ENCODE data around the gene ACTG2. TPM values are rescaled to one million over a fixed set of nuclear protein-coding genes. Genes with fewer than 3 reads are reported as not detected.
A peak's percentile ranks its signal among the peaks of the same experiment; 100 is the strongest.
"Not testable (repeated sequence)": the region's sequence is repeated elsewhere in the genome, so short reads cannot be mapped to it uniquely, and the experiment has no call there.

ACTG2 gene
- total RNA-seq, 1 experiment from 2014 or later = 2.9 TPM

DNA sequence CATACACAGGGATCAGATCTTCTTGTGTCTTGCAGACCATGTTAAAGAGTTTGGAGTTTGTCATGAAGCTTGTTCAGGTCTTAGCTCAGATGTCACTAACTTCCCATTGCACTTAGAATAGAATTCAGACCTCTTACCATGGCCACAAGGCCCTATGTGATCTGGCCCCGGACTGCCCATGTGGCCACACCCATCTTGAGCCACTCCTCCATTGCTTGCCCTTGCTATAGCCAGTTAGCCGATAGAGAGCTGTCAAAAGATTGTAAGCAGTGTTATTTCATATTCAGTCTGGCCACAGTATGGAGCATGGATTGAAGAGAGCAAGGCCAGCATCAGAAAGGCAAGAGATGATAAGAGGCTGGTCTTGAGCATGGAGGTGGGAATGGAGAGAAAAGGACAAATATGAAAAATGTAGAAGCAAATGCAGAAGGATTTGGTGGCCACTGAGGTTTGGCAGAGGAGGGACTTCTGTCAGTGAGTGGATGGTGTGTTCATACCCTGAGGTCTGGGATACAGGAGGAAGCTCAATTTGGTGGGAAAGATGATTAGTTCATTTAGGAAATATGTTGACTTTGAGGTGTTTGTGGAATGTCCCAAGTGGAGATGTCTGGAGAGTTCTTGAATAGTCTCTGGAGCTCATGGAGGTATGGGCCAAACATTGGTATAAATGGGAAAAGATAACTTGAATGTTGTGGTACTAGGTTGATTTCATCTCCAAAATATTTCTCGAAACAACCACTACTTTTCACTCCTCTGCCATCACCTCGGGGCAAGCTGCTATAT, 44.5 kb downstream of the ACTG2 start:
- DNase-seq (ENCODE audit: low read depth) = peak; percentile 30

- no peak for DNase-seq (ENCODE audit: low read depth)
These were observed 45.1 kb downstream of the ACTG2 start for GRCh38 chr2:73937899-73938298.

DNA sequence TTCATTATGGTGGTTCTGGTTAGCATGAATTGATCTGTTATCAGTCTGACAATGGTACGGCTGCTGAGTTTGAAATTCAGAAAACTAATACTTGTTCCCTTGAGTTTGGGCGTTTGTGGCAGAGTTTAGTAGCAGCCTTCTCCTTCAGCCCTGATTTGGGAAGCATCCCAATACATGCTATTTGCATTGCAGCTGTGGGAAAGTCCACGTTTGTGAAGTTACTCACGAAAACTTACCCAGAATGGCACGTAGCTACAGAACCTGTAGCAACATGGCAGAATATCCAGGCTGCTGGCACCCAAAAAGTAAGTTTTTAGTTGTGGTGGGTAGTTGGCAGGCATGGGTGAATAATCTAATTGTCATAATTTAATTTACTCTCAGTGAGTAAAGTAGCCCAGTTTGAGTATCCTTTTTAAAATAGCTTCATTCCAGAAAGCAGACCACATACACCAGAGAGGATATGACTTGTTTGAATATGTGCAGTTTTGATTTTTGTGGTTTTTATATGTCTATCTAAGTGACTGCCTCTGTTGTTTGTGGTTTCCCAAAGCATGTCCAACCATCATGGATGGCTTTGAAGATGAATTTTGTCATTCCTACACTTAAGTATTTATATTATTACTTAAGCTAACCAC, 46.0 kb downstream of the ACTG2 start:
- DNase-seq (ENCODE audit: low read depth) = peak; percentile 67

DNA sequence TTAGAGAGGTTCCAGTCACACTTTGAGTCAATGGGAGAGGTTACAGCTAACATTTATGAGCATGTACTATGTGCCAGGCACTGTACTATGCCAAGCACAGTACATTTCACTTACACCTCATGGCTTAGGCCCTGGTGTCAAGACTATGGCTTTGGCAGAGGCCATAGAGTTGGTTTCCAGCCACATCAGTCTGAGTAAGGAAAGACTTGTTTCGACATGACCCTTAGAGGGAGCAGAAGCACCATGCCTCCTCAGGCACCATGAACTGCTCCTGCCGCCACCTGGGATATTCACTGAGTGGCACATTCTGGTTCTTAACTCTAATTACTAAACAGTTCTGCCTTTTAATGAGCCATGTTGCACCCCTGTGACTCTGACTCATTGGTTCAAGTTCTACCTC, 46.6 kb downstream of the ACTG2 start:
- DNase-seq (ENCODE audit: low read depth) = peak; percentile 58

GRCh38 chr2:73940066-73940465, 47.3 kb downstream of the ACTG2 start:
- not testable (repeated sequence) for DNase-seq (ENCODE audit: low read depth)

- DNase-seq (ENCODE audit: low read depth) = no peak
These were observed 49.9 kb downstream of the ACTG2 start for GRCh38 chr2:73942664-73943063.

DNA sequence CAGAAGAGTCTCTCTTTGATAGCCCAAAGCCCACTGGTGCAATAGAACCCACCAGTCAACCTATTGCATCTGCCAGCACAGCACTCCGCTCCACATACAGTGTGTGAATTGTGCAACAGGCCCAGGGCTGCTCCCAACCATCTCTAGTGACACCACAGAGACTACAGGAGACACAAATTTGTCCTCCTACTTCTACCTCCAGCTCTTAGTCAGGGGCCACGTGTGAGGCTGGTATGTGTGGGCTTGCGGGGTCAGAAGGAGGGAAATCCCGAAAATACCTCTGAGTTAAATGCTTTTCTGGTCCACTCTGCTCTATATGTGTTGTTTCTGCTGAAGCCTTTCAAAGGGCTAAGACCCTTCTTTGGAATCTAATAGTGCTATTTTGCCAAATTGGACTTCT, 51.9 kb downstream of the ACTG2 start:
- DNase-seq (ENCODE audit: low read depth) = no peak

DNA sequence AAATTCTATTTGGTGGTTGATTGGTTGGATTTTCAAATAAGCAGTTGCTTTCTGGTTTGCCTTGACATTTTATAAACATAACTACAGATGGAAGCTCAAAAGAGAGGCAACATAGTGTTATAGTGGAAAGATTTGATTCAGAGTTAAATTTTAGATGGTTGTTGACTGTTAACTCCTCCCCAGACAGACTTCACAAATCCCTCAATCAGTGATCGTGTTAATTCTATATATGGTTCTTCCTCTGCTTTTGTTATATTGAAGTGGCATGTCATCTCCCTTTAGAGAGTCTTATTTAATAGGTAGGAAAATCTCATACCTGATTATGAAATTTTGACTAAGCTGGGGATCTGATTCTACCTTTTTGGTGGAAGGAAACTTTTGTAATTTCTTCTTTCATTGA, 53.4 kb downstream of the ACTG2 start:
- no peak for DNase-seq (ENCODE audit: low read depth)

GRCh38 chr2:73946666-73947065, 53.9 kb downstream of the ACTG2 start:
- DNase-seq (ENCODE audit: low read depth) = no peak

DNA sequence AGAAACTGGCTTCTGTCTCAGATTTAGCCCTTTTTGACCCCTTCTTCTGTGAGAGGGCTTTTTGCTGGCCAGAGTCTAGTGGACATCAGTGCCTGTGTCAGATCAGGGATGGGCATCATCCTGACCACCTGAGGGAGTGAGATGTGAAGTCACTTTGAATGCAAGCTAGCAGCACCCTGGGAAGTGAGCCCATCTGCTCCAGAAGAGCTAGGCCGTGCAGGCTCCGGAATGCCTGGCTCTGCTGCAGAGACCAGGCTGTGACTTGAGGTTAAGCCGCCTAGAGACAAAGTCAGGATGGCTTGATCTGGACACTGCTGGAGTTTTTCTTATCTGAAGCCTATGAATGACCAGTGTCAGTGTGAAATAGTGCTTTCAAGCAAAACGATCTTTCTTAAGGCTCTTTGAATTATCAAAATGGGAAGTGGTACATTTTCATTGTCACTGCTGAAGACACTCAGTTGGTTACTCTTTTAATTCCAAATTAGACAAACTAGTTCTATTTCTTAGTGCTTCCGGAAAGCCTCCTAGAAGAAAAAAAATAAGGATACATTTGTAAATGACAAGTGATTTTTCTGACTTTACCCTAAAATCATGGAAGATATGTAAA, 54.7 kb downstream of the ACTG2 start:
- DNase-seq (ENCODE audit: low read depth) = no peak

- DNase-seq (ENCODE audit: low read depth) = no peak
These were observed 57.0 kb downstream of the ACTG2 start for GRCh38 chr2:73949802-73950201.

DNA sequence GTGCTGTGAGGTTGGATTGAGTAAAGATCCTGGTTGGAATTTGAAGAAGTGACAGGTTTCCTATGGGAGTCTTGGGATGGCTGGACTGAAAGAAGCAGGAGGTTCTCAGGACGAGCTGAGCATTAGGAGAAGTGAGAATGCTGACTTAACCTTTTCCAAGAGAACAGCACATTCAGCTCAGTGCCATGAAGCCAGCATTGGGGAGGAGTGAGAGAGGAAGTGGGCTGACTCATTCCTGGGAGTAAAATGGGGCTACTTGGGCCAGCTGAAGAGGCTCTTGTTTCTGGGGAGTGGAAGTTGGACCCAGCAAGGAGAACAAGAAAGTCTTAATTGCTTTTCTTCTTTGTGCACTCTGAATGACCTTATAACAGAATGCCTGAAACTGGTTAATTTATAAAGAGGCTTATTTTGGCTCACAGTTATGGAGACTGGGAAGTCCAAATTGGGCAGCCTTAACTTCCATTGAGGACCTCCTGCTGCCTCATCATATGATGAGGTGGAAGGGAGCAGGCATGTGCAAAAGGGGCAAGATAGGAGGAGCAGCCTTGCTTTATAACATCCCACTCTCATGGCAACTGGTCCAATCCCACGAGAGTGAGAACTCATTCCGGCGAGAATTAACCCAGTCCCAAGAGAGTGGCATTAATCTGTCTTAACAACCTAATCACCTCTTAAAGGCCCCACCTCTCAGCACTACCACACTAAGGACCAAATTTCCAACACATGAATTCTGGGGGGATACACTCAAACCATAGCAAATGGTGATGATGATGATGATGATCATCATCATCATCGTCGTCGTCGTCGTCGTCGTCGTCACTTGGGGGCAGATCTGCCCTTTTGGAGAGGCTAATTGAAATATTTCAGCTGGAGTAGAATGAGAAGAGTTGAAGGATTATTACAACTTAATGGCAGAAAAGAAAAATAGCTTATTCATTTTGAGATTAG, 60.0 kb downstream of the ACTG2 start:
- peak; percentile 73 for DNase-seq (ENCODE audit: low read depth)

GRCh38 chr2:73956218-73956865, 63.5 kb downstream of the ACTG2 start:
- DNase-seq (ENCODE audit: low read depth) = no peak

DNA sequence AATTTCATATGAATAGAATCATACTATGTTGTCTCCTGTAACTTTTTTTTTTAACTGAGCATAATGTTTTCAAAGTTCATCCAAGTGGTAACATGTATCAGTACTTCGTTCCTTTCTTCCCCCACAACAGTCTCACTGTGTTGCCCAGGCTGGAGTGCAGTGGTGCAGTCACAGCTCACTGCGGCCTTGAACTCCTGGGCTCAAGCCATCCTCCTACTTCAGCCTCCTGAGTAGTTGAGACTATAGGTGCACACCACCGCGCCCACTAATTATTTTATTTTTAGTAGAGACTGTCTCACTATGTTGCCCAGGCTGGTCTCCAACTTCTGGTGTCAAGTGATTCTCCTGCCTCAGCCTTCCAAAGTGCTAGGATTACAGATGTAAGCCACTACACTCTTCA, 68.5 kb downstream of the ACTG2 start:
- DNase-seq (ENCODE audit: low read depth) = no peak

DNA sequence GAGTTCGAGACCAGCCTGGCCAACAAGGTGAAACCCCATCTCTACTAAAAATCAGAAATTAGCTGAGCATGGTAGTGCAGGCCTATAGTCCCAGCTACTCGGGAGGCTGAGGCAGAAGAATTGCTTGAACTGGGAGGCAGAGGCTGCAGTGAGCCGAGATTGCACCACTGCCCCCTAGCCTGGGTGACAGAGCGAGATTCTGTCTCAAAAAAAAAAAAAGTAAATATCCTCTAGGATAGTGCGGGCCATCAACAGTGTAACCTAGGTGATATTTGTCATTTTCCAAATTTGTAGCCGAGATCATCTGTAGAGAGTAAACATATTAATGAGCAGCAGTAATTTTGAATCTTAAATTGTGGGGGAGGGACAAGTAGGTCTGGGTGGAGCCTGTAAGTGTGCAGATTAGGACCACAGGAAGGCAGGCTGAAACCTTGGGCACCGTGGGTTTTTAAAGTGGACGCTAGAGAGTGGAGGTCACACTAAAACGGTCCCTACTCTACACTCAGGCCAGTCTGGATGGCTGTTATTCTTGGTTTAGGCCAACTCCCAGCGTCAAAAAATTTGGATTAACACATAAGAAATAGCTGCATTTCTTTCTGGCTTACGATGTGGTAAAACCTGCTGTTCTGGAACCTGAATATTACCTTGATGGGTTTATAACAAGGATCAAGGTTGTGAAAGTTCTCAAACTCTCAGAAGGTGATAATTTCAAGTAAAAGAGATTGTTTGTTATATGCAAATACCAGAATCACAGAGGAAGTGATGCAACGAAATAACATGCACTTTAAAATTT, 69.2 kb downstream of the ACTG2 start:
- no peak for DNase-seq (ENCODE audit: low read depth)

GRCh38 chr2:73962798-73963197, 70.0 kb downstream of the ACTG2 start:
- no peak for DNase-seq (ENCODE audit: low read depth)

DNA sequence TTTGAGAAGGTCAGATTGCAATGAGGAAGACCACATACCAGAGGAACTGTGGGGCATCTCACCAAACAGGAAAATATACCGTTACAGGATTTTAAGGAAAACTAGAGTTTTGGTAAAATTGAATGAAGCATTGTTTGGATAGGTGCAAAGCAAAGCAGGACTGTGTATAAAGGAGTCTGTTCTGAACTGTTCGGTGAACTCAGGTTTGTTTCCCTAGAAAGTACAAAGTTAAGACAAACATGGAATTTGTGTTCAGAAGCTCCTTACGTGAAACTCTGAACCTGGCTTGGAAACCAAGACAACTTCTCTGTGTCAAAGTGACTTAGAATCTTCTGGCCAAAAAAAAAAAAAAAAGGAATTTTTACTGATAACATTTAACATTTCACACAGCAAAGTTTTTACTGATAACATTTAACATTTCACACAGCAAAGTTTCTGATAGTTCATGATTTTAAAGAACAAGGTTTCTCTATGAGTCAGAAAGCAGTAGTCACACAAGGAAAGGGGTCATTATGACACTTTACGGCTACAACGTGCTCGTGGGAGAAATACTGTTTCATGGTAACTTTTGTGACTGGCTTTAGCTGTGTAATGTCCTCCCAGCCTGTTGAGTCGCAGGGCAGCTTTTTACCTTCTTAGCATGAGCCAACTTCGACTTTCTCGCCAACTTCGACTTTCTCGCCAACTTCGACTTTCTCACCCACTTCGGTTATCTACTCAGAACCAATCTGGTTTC, 70.7 kb downstream of the ACTG2 start:
- no peak for DNase-seq (ENCODE audit: low read depth)

GRCh38 chr2:73964223-73964622, 71.4 kb downstream of the ACTG2 start:
- no peak for DNase-seq (ENCODE audit: low read depth)

DNA sequence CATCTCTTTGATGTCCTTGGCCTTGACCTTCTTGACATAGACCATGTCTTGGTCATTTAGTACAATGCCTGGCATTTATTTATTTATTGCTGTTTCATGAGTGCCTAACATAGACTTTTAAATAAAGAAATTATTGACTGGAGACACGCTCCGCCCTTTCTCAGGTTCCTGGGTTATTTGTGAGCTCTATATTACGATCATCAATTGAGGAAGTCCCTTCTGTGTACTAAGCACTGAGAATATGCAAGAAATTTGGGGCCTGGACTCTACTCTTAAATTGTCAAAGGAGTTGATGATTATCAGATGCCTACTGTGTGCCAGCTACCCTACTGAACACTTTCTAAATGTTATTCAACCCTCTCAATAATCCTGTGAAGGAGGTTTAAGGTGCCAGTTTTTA, 72.2 kb downstream of the ACTG2 start:
- DNase-seq (ENCODE audit: low read depth) = no peak

DNA sequence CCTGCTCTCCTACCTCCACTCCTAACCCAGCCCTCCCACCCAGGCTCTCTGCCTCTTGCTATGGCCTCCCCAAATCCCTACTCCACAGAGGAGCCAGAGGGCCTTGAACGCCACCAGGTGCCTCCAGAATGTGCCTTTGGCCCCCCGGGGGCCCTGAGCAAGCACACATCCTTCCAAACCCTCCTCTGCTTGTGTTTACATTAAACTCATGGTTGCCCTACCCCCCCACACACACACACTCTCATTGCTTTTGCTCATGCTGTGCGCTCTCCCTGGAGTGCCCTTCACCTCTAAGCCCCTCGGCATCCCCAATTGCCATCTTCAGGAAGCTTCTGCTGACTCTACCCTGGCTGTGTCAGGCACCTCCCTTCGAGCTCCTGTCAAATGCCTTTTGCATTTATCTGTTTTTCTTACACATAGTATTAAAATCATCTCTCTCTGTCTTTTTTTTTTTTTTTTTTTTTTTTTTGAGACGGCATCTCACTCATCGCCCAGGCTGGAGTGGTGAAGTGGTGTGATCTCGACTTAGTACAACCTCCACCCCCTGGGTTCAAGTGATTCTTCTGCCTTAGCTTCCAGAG, 75.6 kb downstream of the ACTG2 start:
- no peak for DNase-seq (ENCODE audit: low read depth)

Data from RPMI7951 (cell line).